NCI-H82 (cell line): ENCODE results near the gene SMAD3.

Experiments used
- DNase-seq: peaks from one replicate; lab custom pipeline; 2025; lab: John Stamatoyannopoulos, UW

The SMAD3 gene

GRCh38 chr15:67036775-67037555, 28.4 kb upstream of the SMAD3 start:
- DNase-seq = no peak

GRCh38 chr15:67037694-67038093, 27.7 kb upstream of the SMAD3 start:
- peak; percentile 17 for DNase-seq

GRCh38 chr15:67038736-67039135, 26.7 kb upstream of the SMAD3 start:
- no peak for DNase-seq

DNA sequence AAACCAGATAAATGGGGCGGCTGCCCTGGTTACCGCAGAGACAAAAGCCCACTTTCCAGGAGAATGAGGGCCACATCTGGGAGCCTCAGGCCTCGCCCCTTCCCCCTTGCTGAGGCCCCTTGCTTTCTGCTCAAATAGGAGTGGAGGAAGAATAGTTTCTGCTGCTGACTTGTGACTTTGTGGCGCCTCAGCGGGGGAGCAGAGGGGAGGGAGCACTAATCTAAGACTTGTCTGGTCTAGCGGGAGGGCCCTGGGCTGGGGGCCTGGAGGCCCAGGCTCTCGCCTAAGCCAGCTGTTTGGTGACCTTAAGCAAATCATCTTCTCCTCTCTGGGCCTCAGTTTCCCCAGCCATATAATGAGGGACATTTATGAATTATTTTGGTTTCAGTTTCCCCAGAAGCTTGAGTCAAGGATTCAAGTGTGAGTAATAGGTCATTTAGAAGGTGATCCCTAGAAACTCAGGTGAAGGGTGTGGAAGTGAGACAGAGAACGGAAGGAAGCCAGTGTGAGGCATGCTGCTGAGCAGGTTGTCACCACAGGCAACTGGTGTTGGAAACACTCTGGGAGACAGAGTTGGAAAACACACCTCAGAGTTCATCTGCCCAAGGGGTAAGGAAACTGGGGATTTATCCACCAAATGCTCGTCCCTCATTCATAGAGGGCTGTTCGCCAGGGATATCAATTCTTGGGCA, 25.9 kb upstream of the SMAD3 start:
- no peak for DNase-seq

GRCh38 chr15:67040277-67040676, 25.1 kb upstream of the SMAD3 start:
- no peak for DNase-seq

DNA sequence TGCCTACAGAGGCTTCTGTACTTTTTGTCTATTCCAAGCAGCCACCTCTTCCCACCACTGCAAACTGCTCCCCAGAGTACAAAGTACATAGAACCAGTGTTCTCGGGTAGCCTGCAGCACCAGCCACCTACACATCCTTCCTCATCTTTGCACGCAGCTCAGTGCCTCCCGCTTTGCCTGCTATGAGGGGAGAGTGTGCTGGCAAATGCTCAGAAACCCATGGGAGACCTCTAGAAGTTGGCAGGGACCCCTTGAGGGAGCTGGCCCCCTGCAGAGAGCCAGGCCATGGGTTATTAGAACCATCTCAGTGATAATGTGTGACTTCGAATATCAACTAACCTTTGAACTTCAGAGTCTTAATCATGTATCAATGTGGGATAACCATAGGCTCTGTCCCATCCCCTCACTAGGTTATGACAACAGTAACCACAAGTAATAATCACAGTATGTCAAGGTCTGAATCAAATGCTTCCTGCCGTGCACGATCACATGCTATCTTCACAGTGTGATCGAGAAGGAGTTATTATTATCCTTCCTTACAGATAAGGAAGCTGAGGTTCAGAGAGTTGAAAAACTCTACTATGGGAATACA, 22.8 kb upstream of the SMAD3 start:
- no peak for DNase-seq

DNA sequence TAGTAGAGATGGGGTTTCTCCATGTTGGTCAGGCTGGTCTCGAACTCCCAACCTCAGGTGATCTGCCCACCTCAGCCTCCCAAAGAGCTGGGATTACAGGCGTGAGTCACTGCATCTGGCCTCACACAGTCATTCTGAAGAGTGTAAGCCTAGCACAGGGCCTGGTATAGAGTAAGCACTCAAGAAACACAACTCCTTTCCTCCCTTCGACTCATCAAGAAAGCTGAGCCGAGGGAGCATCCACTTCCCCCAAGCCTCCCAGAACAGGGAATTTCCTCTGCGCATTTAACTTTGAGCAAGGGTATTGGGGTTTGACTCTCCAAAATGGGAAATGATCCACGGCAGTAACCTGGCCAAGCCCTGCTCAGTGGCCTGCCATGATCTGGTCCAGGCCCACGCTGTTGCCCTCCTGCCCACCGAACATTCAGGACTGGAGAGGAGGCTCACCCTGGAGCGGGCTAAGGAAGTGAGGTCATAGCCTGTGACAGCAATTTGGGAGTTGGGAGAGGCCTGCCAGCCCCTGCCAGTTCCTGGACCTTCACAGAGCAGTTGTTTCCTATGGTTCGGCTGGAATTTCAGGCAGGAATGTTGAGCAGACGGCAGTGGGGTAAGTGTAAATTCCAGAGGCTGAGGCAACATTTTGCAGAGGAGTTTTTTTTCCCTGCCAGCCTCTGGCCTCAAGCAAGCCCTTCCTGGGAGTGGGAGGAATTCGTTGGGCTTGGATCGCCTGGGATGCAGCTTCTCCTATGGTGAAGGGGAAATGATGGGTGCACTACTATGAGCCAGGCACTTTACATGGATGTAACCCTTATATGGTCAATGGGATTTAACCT, 21.2 kb upstream of the SMAD3 start:
- no peak for DNase-seq

DNA sequence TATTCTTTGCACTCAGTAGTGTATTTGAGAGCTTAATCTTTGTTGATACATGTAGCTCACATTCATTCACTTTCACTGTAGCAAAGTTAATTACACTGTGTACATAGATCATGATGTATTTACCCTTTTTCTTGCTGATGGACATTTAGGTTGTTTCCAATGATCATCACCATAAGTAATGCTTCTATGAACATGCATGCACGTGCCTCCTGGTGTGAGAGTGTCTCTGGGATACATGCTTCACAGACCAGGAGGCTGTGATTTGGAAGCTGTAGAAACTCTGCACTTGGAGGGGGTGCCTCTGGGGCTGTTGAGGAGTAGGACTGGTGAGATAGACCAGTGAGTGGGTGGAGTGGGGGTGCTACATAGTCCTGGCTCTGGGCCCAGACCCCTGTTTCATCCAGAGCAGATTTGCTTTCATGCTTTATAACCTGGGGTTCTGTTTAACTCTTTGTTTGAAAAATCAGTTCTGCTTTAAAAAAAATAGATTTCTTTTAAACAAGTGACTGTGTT, 18.2 kb upstream of the SMAD3 start:
- DNase-seq = no peak

- DNase-seq = peak; percentile 7
Observed at GRCh38 chr15:67048281-67049279, 16.8 kb upstream of the SMAD3 start.

GRCh38 chr15:67049351-67050044, 15.9 kb upstream of the SMAD3 start:
- DNase-seq = no peak

GRCh38 chr15:67050062-67050461, 15.3 kb upstream of the SMAD3 start:
- no peak for DNase-seq

DNA sequence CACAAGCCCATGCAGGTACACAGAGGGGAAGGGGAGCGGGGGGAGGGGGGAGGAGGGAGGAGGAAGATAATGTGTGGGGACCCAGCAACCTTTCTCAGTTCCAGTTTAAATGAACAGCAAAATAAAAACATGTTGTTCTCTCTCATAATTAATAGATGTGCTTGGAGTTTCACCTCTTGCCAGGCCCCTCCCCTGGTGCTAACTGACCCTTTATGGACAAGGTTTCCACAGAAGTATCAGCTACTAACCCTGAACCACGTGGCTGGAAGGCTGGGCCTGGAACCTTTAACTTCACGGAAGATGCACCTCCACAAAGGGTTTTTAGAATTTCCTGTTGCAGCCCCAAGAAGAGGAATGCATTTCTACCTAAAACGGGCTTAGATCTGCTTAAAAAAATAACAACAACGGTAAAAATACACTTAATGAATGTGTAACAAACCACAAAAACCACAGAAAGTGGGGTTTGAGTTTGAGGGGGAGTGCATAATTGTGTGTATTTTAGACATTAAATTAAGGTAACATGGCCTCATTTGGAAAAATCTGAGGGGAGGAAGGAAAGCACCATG, 14.8 kb upstream of the SMAD3 start:
- DNase-seq = no peak

GRCh38 chr15:67051088-67052045, 14.0 kb upstream of the SMAD3 start:
- DNase-seq = no peak

DNA sequence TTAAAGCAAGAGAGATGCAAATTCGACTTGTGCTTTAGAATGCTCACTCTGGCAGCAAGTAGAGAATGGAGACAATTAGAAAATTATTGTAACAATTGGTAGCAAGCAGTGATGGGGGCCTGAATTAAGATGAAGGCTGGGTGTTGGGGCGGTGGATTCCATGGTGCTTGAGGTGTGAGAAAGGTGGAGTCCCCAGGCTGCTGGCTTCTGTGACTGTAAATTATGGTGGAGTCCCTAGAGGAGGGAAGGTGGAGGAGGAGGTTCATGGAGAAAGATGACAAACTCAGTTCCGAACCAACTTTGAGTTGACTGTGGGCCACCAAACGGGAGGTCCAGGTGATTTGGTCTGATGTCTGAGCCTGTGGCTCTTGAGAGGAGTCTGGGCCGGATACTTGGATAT, 10.7 kb upstream of the SMAD3 start:
- DNase-seq = no peak

- no peak for DNase-seq
Observed at GRCh38 chr15:67059127-67059553, 6.3 kb upstream of the SMAD3 start.

DNA sequence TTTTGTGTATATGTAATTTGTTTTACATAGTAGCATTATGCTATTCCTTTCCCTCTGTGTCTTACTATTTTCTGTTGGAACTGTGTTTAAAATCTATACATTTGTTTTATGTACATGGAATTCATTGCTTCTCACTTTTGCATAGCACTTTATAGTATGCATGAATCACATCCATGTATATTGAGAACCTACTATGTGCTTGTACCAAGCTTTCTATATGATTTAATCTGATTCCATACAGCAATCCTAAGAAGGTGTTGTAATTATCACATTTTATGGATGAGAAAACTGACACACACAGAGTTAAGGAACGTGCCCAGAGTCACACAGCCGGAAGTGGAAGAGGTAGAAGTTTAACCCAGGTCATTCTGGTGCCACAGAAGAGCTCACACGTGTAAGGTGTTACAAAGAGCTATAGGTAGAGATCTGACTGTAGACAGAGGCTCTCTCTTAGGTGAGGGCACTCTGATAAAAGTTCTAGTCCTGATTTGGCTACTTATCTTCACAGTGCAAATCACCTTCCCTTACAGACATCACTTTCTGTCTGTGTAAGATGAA, 3.5 kb upstream of the SMAD3 start:
- no peak for DNase-seq

DNA sequence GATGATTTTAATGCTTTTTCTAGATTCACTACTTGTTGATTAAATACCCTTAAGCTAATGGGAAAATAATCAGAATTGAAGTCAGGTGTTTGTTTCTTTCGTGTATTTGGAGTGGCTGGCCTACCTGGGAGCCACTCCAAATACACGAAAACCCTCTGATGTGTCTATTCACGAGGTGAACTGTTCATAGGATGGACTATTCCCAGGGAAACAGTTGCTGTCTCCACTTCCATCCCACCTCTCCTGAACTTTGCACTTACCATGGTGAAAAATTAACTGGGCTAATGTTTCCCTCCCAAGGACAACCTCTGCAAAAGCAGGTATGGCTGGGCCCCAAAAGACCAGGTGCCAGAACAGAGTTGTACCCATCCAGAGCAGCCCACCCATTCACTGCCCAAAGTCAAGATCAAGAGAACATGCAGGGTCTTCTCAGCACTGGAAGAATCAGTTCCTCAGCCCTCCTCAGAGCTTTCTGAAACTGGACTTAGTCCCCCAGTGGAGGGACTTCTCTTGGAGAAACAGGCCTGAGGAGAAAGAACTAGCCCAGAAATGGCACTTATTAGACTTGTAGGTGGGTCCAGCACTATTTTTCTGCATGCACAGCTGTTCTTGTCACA, 2.9 kb upstream of the SMAD3 start:
- DNase-seq = no peak
